HepG2 (cell line): ENCODE measurements around the gene PYCR2. TPM values are rescaled to one million over a fixed set of nuclear protein-coding genes. Genes with fewer than 3 reads are reported as not detected.

Experiments used
- AHR ChIP-seq: IDR thresholded peaks from 2 replicates; pipeline ENCODE4 v1.6.1; 2018; ENCODE audit warnings: missing genetic modification reagents, missing compliant biosample characterization
- ESRRA ChIP-seq: sonication (generic); formaldehyde crosslinking; IDR thresholded peaks from 2 replicates; pipeline ENCODE4 v1.5.1; 2020; ENCODE audit warnings: mild to moderate bottlenecking, low read depth, missing genetic modification reagents
- GRHL1 ChIP-seq: sonication (generic); formaldehyde crosslinking; conservative IDR thresholded peaks from 2 replicates; pipeline ENCODE4 v1.8.0; 2022; ENCODE audit warnings: missing genetic modification reagents
- HMG20B ChIP-seq: conservative IDR thresholded peaks from 2 replicates; pipeline ENCODE4 v1.6.1; 2016; ENCODE audit warnings: missing genetic modification reagents, missing compliant biosample characterization
- MAZ ChIP-seq, 2 experiments: sonication (generic) in 1 of 2; formaldehyde crosslinking in 1 of 2; IDR thresholded peaks; 2 replicates each; pipeline versions ENCODE4 v1.5.0 to v1.6.1; 2012 to 2020; ENCODE audit warnings: low read depth in 2 of 2, mild to moderate bottlenecking in 2 of 2, borderline replicate concordance in 1 of 2, improper control_type of control experiment in 1 of 2, low read length in 1 of 2, missing genetic modification reagents in 1 of 2, moderate library complexity in 1 of 2
- MTERF4 ChIP-seq: sonication (generic); formaldehyde crosslinking; IDR thresholded peaks from 2 replicates; pipeline ENCODE4 v1.8.0; 2023; ENCODE audit warnings: mild to moderate bottlenecking, missing genetic modification reagents
- NFYB ChIP-seq: sonication (generic); formaldehyde crosslinking; IDR thresholded peaks from 2 replicates; pipeline ENCODE4 v1.4.0; 2020; ENCODE audit warnings: missing genetic modification reagents
- RAD51 ChIP-seq: fragments of 450-650 bp; IDR thresholded peaks from 2 replicates; pipeline ENCODE4 v1.6.1; 2016; ENCODE audit warnings: borderline replicate concordance
- THAP11 ChIP-seq: IDR thresholded peaks from 2 replicates; pipeline ENCODE4 v1.6.1; 2016; ENCODE audit warnings: missing biosample characterization, missing genetic modification reagents
- USF2 ChIP-seq, 2 experiments: sonication (generic) in 1 of 2; formaldehyde crosslinking in 1 of 2; IDR thresholded peaks; 2 replicates each; pipeline versions ENCODE4 v1.5.1 to v1.6.1; 2011 to 2020; ENCODE audit warnings: borderline replicate concordance in 1 of 2, low read depth in 1 of 2, low read length in 1 of 2, mild to moderate bottlenecking in 1 of 2, missing genetic modification reagents in 1 of 2, moderate library complexity in 1 of 2
- ZFP36L2 ChIP-seq: sonication (generic); formaldehyde crosslinking; IDR thresholded peaks from 2 replicates; pipeline ENCODE4 v1.4.0; 2020; ENCODE audit warnings: missing genetic modification reagents
- ZFP91 ChIP-seq: sonication (generic); formaldehyde crosslinking; IDR thresholded peaks from 2 replicates; pipeline ENCODE4 v1.9.0; 2022; ENCODE audit warnings: missing genetic modification reagents, mild to moderate bottlenecking, borderline replicate concordance
- ZNF138 ChIP-seq: sonication (generic); formaldehyde crosslinking; IDR thresholded peaks from 2 replicates; pipeline ENCODE4 v1.5.0; 2020; ENCODE audit warnings: mild to moderate bottlenecking, low read depth, missing genetic modification reagents
- ZNF382 ChIP-seq: sonication (generic); formaldehyde crosslinking; IDR thresholded peaks from 2 replicates; pipeline ENCODE4 v1.5.0; 2020; ENCODE audit warnings: missing genetic modification reagents, mild to moderate bottlenecking, borderline replicate concordance
- ZNF44 ChIP-seq: sonication (generic); formaldehyde crosslinking; IDR thresholded peaks from 2 replicates; pipeline ENCODE4 v1.5.1; 2020; ENCODE audit warnings: mild to moderate bottlenecking, missing genetic modification reagents
- ZNF552 ChIP-seq: sonication (generic); formaldehyde crosslinking; IDR thresholded peaks from 2 replicates; pipeline ENCODE4 v1.9.0; 2022; ENCODE audit warnings: missing genetic modification reagents, mild to moderate bottlenecking, borderline replicate concordance
- ZNF746 ChIP-seq: sonication (generic); formaldehyde crosslinking; IDR thresholded peaks from 2 replicates; pipeline ENCODE4 v1.8.0; 2022; ENCODE audit warnings: mild to moderate bottlenecking, missing genetic modification reagents
- ZNF768 ChIP-seq: sonication (generic); formaldehyde crosslinking; IDR thresholded peaks from 2 replicates; pipeline ENCODE4 v1.4.0; 2020; ENCODE audit warnings: missing genetic modification reagents
- ZNF776 ChIP-seq: sonication (generic); formaldehyde crosslinking; IDR thresholded peaks from 2 replicates; pipeline ENCODE4 v1.4.0; 2020; ENCODE audit warnings: mild to moderate bottlenecking, missing genetic modification reagents
- polyA plus RNA-seq, 8 experiments: library from polyadenylated mRNA; depleted of rRNA in 3 of 8; stranded (reverse) in 7 of 8; unstranded in 1 of 8; fragments of >200 nt; fragmentation: Illumina TruSeq in 4 of 8; extraction: Trizol in 4 of 8; gene quantifications; 2 replicates each; pipeline versions ENCODE4 v1.2.1 to v1.2.3, GENCODE V29; 2011 to 2016; ENCODE audit warnings: low read depth in 4 of 8, missing spikeins in 1 of 8, mixed read lengths in 1 of 8; ENCODE audit not compliant: insufficient read depth in 1 of 8
- total RNA-seq, 5 experiments: library from RNA; depleted of rRNA; stranded (reverse); fragments of >200 nt; fragmentation: Illumina TruSeq; extraction: Trizol; gene quantifications; 2 replicates each; pipeline ENCODE4 v1.2.3, GENCODE V29; 2016; ENCODE audit warnings: low read depth in 1 of 5
- TF ChIP-seq, protein P1 (sequence below): sonication (generic); formaldehyde crosslinking; IDR thresholded peaks from 2 replicates; pipeline ENCODE4 v1.9.0; 2021; ENCODE audit warnings: missing genetic modification reagents, mild to moderate bottlenecking, borderline replicate concordance

PYCR2 gene
- total and polyA plus RNA-seq, 2 of the 13 experiments (the other 11 are each of a cell fraction or from before 2014, with no cell fraction given): 47.2 to 47.8 TPM

GRCh38 chr1:225911191-225912130 is 12.6 kb downstream of the PYCR2 start (continued):
- TF ChIP-seq ZNF138 (no peak), ZNF44 (CRISPR knock-in tag) (no peak), ZFP36L2 (CRISPR knock-in tag) (no peak), GRHL1 (CRISPR knock-in tag) (no peak), AHR (CRISPR knock-in tag) (no peak), MAZ (IDR thresholded peaks at IDR 0.05; ENCODE audit: borderline replicate concordance, low read depth, low read length) (no peak), MAZ (CRISPR knock-in tag; IDR thresholded peaks at IDR 0.05; ENCODE audit: low read depth) (no peak), ZNF552 (CRISPR knock-in tag) (no peak), MTERF4 (CRISPR knock-in tag) (no peak), RAD51 (no peak), NFYB (CRISPR knock-in tag) (no peak), ZFP91 (CRISPR knock-in tag) (peak; percentile 73; the same call in 1 of the 2 replicates), ZNF776 (CRISPR knock-in tag) (no peak), ESRRA (CRISPR knock-in tag) (no peak), HMG20B (no peak), ZNF746 (no peak), ZNF768 (CRISPR knock-in tag) (0 out of 2 replicates have a peak, but pooled peaks have one; percentile 31), THAP11 (no peak), USF2 (IDR thresholded peaks at IDR 0.05; ENCODE audit: low read depth, low read length) (no peak), USF2 (CRISPR knock-in tag; IDR thresholded peaks at IDR 0.05; ENCODE audit: borderline replicate concordance) (no peak), ZNF382 (no peak)
- TF ChIP-seq, protein P1, sequence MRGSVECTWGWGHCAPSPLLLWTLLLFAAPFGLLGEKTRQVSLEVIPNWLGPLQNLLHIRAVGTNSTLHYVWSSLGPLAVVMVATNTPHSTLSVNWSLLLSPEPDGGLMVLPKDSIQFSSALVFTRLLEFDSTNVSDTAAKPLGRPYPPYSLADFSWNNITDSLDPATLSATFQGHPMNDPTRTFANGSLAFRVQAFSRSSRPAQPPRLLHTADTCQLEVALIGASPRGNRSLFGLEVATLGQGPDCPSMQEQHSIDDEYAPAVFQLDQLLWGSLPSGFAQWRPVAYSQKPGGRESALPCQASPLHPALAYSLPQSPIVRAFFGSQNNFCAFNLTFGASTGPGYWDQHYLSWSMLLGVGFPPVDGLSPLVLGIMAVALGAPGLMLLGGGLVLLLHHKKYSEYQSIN: no peak
